HG02571 (cell line): ENCODE measurements around the gene TRIM66.

Source experiments
- ATAC-seq: cut with Tn5 transposase; IDR thresholded peaks from one replicate; pipeline ENCODE4 v1.9.1; 2021; ENCODE audit warnings: mild to moderate bottlenecking, moderate library complexity; ENCODE audit not compliant: unreplicated experiment

TRIM66 gene

DNA sequence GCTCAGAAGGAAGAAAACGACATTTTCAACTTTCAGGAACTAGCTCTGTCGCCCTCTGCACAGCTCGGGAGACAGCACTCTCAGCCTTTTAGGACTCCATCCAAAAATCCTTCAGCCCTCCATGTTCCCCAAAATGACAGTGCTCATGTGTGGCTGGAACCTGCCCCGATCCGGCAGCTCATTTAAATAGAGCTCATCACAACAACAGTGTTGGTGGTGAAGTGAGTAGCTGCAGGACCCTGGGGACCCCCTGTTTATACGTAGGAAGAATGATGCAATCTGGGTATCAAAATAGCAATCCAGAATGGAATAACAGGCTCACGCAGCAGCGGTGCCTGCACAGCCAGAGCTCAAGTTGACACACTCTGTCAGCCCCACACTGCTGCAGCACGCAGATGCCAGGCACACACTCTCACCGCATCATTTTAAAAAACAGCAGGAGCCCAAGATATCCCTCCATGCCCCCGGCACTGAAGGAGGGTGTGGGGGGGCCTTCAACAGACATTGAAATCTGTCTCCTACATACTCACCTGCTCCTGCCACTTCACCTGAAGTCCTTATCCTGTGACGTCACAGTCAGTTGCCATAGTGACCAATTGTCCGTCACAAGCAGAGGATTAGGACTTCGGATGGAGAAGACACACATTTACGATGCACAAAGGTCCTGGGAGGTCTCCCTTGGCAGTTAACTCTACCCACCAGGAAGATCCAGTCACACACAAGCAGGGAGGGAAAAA lies 24.0 kb downstream of the TRIM66 start:
- no peak for ATAC-seq

- no peak for ATAC-seq
These were observed 26.2 kb downstream of the TRIM66 start for GRCh38 chr11:8656291-8656690.

DNA sequence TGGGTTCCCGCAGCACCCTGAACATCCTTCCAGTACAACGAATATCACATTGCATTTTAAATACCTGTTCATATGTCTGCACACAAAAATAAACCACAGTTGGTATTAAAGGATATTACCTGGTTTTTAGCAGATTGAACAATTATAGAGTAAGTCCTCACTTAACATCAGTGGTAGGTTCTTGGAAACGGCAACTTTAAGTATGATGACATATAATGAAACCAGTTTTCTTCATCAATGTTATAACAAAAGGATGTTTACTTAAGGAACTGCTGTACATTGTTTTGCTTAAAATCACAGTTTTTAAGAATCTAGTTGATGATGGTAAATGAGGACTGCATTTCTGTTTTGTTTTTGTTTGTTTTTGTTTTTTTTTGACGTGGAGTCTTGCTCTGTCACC lies 28.0 kb downstream of the TRIM66 start:
- no peak for ATAC-seq

DNA sequence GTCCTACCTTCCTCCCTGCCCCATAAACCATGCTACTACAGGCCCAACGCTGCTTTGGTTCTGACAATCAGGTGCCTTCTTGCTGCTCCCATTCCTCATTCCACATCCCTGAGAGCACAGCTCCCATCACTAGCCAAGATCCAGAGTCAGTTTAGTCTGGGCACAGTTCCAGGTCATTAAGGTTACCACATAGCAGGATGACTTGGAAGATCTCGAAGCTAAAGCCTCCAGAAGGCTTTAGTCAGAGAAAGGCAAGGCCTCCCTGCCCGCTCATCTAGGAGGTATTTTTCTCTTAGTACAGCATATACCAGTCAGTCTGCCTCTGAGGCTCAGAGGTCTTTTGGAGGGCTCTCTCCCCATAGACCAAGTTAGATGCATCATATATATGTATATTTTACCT lies 30.3 kb downstream of the TRIM66 start:
- ATAC-seq: no peak

GRCh38 chr11:8650401-8650990 lies 32.0 kb downstream of the TRIM66 start:
- no peak for ATAC-seq

- no peak for ATAC-seq
These were observed 33.1 kb downstream of the TRIM66 start for GRCh38 chr11:8649361-8649760.

DNA sequence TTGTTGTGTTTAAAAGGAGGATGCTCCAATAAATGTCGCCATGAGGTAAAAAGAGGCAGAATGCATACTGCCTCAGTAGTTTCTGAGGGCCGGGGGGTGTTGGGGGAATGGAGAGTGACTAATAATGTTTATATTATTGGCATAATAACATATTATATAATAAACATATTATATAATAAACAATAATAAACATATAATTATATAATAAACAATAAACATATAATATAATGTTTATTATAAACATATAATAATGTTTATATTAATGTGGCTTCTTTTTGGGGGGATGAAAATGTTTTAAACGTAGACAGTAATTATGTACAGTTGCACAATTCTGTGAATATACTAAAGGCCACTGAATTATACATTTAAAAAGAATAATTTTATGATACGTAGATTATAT lies 35.6 kb downstream of the TRIM66 start:
- no peak for ATAC-seq

- ATAC-seq: no peak
These were observed 40.1 kb downstream of the TRIM66 start for GRCh38 chr11:8642196-8642841.

GRCh38 chr11:8641332-8641731 lies 41.1 kb downstream of the TRIM66 start:
- ATAC-seq: no peak

DNA sequence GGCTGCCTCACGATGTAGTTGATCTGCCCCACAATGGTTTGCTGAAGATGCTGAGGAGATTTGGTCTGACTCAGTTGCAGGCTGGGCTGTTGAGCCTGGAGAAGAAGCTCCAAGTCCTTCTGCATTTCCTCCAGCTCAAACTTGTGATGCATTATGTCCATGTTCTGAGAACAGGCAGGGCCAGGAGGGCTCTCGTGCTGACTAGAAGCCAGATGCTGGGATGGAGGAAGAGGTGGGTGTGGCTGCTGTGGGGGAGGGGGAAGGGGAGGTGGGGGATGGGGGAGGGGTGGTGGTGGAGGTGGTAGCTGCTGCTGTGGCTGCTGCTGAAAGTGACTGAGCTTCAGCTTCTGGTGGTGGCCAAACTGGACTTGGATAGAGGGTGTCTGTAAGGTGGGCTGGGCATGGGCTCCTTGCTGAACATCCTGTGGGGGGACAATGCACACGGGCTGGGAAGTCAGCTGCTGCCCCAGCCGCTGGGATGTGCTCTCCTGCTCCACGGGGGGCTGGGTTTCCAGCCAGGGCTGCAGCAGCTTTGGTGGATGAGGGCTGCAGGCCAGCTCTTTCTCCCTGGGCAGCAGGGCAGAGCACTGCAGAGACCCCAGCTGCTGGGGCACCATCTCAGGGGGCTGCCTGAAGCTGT lies 42.1 kb downstream of the TRIM66 start:
- no peak for ATAC-seq

- ATAC-seq: no peak
These were observed 42.8 kb downstream of the TRIM66 start for GRCh38 chr11:8639655-8640054.

GRCh38 chr11:8638300-8638699 lies 44.2 kb downstream of the TRIM66 start:
- no peak for ATAC-seq

GRCh38 chr11:8636127-8636526 lies 46.3 kb downstream of the TRIM66 start:
- no peak for ATAC-seq

- ATAC-seq: no peak
These were observed 48.0 kb downstream of the TRIM66 start for GRCh38 chr11:8634498-8634897.

DNA sequence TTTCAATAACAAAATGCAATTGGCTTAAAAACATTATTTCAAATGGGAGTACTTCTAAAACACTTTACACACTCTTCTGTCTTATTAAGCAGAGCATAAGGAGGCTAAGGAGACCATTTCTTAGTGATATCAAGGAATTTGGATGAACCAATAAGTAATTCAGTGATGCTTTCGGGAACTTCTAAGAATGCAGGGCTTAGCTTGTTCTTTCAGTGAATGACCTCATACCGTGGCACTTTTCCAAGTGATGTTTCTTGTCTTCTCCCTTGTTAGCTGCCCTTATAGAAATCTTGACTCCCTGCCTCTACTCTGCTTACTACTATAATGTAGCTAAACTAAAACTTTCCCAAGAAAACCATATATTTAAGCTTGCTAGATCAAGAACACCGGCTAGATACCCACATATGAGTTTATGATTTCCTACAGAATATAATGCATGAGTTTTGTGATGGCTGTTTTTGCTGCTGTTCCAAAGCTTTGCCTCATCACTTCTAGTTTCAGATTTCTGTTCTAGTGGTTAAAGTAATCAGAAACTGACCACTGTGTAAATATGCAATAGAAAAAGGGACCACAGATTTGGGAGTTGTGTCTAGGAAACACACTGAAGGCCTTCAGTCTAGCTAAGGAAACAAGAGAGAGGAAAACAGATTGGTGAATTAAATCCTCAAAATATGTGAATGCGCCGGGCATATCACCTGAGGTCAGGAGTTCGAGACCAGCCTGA lies 50.9 kb downstream of the TRIM66 start:
- ATAC-seq: no peak

DNA sequence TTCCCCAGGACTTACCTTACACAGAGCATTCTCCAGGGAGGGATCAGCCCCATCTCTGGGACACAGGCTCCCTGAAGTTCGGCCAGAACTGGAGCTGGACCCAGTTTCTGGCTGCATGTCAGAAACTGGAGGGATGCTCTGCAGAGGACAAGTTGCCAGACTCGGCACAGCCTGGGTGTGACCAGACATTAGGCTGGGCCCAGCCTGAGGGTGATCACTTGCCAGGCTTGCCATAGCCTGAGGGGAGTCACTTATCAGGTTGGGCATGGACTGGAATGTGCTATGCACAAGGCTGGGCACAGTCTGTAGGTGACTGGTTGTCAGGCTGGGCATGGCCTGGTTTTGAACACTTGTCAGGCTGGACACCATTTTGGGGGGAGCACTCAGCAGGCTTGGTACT lies 57.8 kb downstream of the TRIM66 start:
- no peak for ATAC-seq

GRCh38 chr11:8621147-8621546 lies 61.3 kb downstream of the TRIM66 start:
- no peak for ATAC-seq

GRCh38 chr11:8617063-8617462 lies 65.4 kb downstream of the TRIM66 start:
- no peak for ATAC-seq

DNA sequence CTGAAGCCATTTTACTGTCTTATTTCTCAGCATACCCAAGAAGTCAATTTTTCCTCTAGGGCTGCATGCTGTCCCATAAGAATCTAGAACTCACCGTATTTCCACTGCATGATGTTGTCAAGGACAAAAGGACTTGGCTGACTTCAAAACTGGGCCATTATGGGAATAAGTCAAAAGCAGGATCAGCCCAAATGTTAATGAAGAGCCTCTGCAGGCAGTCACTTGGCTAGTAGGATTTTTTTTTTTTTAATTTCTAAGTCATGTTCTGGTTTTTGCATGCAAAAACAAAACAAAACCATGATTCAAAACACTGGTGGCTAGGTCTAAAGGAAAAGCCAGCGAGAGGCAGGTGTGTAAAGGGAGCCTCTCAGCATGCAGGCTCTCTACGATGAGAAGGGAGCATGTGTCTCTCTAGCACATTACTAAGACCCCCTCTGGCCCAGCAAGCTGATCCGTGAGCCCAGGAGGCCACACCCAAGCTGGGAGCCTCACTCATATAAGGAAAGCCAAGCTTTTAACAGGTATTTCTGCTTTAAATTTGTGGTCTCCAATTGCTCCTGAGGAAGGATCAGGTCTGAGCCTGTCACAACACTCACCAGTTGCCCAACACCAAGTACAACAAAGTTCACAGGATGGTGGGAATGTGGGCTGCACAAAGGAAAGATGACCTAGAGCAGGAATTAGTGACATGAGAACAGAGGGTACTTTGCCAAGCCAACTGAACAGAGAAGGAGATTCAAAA lies 67.0 kb downstream of the TRIM66 start:
- no peak for ATAC-seq

GRCh38 chr11:8614497-8614896 lies 68.0 kb downstream of the TRIM66 start:
- no peak for ATAC-seq

DNA sequence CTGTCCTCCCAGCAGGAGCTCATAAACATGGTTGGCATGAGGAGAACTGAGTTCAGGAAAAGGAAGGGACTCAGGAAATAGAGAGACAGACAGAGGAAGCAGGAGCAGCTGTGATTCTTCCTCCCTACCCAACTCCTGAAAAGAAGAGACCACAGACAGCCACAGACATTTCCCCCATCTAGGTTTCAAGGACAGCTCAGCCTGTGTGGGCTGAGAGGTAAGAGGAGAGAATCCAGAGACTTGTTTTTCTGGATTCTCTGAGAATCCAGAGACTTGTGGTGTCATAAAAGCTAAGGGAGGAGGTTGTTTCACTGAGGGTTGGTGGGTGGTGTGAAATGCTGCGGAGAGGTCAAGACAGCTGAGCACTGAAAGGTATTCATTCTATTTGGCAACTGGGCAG lies 69.4 kb downstream of the TRIM66 start:
- no peak for ATAC-seq
